HG02852 (cell line): ENCODE measurements around the gene TEKT5.
"Not testable (repeated sequence)": the region's sequence is repeated elsewhere in the genome, so short reads cannot be mapped to it uniquely, and the experiment has no call there.

ENCODE experiments used
- ATAC-seq: cut with Tn5 transposase; IDR thresholded peaks from one replicate; pipeline ENCODE4 v1.9.1; 2021; ENCODE audit warnings: mild to moderate bottlenecking, moderate library complexity; ENCODE audit not compliant: unreplicated experiment

The TEKT5 gene

GRCh38 chr16:10694830-10695229, at the start of gene TEKT5:
TEKT5 (minus strand) TSS chr16:10694930; CDS start chr16:10694873, 57 bp downstream.
- no peak for ATAC-seq

DNA sequence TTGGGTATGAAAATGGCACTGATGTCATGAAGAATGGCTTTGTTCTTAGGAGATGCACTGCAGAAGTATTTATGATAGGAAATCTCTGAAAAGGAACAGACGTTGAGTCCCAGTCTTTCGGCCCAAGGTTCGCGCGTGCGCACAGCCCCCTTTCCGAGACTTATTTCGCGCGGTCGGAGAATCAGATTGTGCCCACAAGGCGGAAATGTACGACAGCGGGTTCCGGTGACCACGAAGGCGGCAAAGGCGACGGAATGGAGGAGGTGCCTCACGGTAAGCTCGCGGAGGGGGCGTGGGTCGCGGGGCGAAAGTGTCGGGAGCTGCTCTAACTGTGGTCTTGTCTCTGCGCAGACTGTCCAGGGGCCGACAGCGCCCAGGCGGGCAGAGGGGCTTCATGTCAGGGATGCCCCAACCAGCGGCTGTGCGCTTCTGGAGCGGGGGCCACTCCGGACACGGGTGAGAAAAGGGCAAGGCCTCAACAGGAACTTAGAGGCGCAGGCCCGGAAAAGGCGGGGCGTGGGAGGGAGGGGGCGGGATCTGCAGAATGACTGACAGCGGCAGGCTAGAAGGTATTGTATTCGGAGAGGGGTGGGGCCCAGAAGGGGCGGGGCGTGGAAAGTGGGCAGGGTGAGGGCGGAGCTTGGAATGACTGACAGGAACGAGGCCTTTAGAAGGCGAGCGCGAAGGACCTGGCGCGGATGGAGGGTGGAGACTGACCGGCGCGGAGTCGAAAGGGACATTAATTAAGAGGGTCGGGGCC, 49.1 kb upstream of the TEKT5 start, which contains the start of gene NUBP1:
TSS of gene NUBP1 (plus strand) at position 233 of the 760 bp plus-strand sequence. CDS start at position 255, 22 bp downstream.
- peak; percentile 78 for ATAC-seq

GRCh38 chr16:10743227-10743609, 48.5 kb upstream of the TEKT5 start:
- ATAC-seq, result no peak

DNA sequence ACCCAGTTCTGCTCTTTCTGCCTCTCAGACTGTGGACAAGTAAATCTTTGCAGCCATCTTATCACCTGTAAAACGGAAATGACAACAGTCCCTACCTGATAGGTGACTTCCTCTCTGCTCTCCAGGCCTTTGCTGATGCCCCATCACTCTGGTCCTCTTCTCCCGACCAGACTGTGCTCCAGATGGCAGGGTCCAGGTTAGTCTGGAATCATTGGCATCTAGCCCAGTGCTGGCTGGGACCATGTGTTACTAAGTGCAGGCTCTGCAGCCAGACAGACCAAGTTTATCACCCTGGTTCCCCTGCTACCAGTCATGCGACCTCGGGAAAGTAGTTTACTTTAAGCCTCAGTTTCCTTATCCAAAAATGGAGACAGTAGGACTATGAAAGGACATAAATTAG, 47.1 kb upstream of the TEKT5 start:
- ATAC-seq, result no peak

- ATAC-seq, result not testable (repeated sequence)
Observed at GRCh38 chr16:10741249-10741648, 46.5 kb upstream of the TEKT5 start.

GRCh38 chr16:10740845-10741208, 46.1 kb upstream of the TEKT5 start:
- no peak for ATAC-seq

- no peak for ATAC-seq
Observed at GRCh38 chr16:10740000-10740844, 45.5 kb upstream of the TEKT5 start.

DNA sequence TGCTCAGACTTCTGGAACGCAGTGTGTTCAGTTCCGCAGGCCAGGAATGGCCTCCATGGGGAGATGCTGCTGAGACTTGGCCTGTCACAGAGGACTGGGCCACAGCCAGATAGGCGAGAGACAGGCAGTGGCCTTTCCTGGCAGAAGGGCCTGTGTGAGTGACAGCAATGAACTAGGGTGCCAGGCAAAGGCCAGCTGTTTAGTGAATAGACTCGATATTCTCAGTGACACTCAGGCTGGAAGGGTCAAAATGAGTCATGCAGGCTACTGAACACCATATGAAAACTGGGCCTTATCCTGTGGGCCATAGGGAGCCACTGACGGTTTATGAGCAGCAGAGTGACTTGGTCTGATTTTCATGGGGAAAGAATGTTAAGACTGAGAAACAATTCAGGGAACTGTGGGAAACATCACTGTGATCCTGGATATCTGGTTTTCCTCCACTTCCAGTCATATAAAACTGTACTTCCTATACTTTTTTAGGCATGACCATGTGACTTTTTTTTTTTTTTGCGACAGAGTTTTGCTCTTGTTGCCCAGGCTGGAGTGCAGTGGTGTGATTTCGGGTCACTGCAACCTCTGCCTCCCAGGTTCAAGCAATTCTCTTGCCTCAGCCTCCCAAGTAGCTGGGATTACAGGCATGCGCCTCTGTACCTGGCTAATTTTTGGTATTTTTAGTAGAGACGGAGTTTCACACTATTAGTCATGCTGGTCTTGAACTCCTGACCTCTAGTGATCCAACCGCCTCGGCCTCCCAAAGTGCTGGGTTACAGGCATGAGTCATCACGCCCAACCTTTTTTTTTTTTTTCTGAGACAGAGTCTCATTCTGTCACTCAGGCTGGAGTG, 43.7 kb upstream of the TEKT5 start:
- peak; percentile 68 for ATAC-seq

GRCh38 chr16:10737068-10737625, 42.4 kb upstream of the TEKT5 start:
- ATAC-seq, result no peak

- no peak for ATAC-seq
Observed at GRCh38 chr16:10731790-10732189, 37.1 kb upstream of the TEKT5 start.

DNA sequence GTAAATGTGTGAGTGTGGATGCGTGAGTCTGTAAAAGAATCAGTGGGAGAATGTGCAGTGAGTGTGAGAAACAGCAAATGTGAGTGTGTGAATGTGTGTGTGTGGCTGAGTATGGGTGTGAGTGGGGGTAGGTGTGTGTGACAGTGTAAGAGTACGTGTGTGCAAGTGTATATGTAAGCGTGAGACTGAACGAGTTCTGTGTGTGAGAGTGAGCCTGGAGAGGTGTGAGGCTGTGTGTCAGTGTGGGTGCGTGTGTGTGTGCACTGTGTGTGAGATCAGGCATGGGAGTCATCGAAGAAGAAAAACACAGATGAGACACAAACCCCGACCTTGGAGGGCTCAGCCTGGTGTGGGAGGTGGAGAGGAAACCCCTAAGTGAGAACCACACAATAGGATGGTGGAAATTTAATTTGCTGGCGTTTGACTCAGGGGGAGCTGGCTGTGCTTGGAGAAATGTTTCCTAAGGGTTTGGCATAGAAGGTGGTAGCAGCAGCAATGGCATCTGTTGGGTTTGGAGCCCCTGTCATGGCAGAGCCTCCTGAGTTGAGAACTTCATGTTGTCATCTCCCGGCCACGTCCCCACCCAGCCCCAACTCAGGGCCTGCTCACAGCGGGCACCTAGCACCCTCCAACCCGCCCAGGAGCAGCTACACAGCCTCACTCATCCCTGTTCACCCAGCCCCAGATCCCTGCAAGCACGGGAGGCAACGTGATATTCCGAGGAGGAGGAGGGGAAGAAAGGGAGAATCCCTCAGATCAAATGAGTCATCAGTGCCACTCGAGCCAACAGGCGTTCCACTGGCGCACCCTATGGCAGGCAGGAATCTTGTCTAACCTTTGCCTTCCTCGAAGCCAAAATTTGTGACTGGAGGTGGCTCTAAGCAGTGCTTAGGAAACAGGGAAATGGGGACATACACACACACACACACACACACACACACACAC, 34.6 kb upstream of the TEKT5 start:
- ATAC-seq, result no peak

DNA sequence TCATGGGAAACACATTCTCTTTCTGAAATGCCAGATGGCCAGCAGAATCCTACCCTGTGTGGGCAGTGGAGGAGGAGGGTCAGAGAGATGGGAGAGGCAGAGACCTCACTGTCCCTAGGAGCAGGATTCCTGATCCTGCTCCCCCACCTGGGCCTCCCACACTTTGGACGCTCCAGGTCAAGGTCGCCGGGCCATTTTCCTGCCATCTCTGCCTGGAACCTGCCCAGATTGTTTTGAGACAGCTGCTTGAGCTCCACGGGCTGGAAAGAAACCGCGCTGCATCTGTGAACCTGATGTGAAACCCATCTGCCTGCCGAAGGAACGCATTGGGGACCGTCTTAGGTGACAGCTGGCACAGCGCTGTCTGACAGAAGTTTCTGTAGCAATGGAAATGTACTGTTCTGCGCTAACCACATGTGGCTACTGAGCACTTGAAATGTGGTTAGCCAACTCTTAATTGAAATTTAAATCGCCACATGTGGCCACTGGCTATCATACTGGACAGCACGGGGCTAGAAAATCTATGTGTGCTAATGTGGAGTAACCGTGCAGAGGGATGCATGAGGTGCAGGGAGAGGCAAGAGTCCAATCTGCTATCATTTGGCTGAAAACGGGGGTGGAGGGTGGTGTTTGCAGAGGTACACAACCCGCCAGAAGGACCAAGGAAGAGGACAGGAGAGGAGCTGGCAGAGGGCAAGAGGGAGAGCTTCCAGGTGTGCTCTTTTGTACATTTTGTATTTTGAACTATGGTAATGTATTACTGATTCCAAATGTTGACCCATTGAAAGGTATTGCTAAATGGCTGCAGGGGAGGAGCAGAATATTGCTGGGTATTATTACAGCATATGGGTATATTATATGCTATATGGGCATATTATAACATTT, 33.5 kb upstream of the TEKT5 start:
- ATAC-seq, result no peak

DNA sequence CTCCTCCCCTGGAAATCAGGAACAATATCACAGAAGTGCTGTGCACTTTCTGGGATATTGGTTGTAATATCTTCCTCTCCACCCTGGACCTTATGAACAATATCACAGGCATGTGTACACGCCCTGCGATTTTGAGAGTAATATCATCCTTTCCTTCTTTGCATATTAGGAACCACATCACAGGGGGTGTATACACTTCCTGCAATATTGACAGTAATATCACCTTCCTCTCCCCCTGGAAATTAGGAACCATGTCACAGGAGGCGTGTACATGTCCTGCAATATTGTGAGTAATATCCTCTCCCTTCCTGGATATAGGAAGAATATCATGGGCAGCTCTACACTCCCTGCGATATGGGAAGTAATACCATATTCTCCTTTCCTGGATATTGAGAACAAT, 14.2 kb upstream of the TEKT5 start:
- ATAC-seq, result no peak

- ATAC-seq, result no peak
Observed at GRCh38 chr16:10699756-10700155, 5.0 kb upstream of the TEKT5 start.

GRCh38 chr16:10694306-10694705, 424 bp downstream of the TEKT5 start:
- no peak for ATAC-seq

GRCh38 chr16:10693889-10694288, 841 bp downstream of the TEKT5 start:
- no peak for ATAC-seq

- ATAC-seq, result no peak
Observed at GRCh38 chr16:10692470-10692869, 2.3 kb downstream of the TEKT5 start.

DNA sequence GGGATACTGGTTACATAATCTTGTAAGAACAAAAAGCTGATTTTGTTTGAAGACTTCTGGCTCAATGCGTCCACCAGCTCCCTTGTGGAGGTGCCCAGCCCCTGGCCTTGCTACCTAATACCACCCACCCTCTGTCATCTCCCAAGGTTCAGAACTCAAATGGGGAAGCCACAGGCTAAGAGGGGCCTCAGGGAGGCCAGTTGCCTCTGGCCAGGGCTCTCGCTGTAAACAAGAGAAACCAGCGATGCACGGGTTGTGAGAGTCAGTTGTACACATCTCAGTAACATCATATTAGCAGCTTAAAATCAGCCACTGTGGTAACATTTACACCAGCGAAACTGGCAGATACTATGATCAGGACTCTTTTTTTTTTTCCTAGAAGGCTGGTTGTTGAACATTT, 6.0 kb downstream of the TEKT5 start:
- ATAC-seq, result no peak

- no peak for ATAC-seq
Observed at GRCh38 chr16:10688291-10688690, 6.4 kb downstream of the TEKT5 start.
